ENCODE results near the gene IQUB. TPM values are rescaled to one million over a fixed set of nuclear protein-coding genes. Genes with fewer than 3 reads are reported as not detected.
"Not testable (repeated sequence)": the region's sequence is repeated elsewhere in the genome, so short reads cannot be mapped to it uniquely, and the experiment has no call there.

Gene IQUB
- total RNA-seq, 3 donors from 2014 or later, result 0.08 TPM; not detected in 1

DNA sequence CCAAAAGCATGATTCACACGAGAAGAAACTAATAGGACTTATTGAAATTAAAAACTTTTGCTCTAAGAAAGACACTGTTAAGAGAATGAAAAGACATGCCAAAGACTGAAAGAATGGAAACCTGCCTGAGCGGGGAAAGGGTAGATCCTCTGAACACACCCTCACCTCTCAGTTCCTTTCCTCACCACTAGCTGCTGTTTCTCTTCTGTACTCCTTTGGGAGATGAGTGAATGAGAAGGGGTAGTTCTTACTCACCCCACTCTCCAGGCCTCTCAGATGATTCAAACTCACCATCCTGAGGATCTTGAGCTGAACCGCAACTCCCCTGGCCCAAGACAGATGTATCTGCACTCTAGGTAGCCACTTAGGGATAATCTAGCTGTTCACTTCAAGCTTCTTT is 41.9 kb downstream of the IQUB start:
- DNase-seq, result no peak
- peak; percentile 18 to 50 for ATAC-seq
- H3K27me3 Mint-ChIP-seq (ENCODE audit: low read depth), result peaks cover 10% of the 10 kb centered on the region
- no peaks in the 10 kb centered on the region for H3K9me3 Mint-ChIP-seq
- H3K4me3 Mint-ChIP-seq, result no peak overlapping the region
- H3K4me1 Mint-ChIP-seq (ENCODE audit: low read depth), result no peaks in the 10 kb centered on the region
- H3K36me3 Mint-ChIP-seq (ENCODE audit: insufficient read depth), result no peaks in the 10 kb centered on the region

DNA sequence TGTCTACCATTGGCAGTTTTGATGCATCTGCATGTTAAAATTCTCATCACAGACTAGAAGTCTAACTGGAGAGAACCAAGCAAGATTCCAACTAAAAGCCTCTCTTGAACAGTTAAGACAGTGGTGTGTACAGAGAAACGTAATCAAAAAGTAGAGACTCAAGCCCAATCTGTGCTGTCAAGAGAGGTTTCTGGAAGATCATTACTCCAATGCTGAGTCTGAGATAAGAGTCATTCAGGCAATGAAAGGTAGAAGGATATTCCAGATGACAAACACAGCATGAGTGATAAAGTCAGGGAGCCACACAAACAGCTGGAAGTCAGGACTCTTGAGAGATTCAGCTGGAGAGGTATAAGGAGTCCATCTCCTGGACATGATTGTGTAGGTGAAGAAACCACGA is 48.7 kb downstream of the IQUB start:
- Mint-ChIP-seq H3K27me3 (ENCODE audit: low read depth) (peaks cover 8% of the 10 kb centered on the region), H3K4me1 (ENCODE audit: low read depth) (no peaks in the 10 kb centered on the region), H3K4me3 (no peak overlapping the region), H3K36me3 (ENCODE audit: insufficient read depth) (no peaks in the 10 kb centered on the region), H3K9me3 (no peaks in the 10 kb centered on the region)
- DNase-seq (no peak), ATAC-seq (no peak)

DNA sequence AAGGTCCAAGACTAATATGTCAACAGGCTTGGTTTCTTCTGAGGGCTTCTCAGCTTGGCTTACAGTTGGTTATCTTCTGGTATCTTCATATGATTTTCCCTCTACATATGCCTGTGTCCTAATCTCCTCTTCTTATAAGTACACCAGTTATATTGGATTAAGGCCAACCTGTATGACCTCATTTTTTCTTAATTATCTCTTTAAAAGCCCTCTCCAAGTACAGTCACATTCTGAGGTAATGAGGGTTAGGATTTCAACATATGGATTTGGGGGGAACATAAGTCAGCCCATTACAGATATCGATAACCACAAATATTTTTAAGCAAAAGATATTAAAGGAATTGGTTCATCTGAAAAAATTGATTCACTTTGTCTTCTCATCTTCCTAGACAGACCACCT is 49.2 kb downstream of the IQUB start:
- DNase-seq (no peak), ATAC-seq (no peak)
- H3K9me3 Mint-ChIP-seq, result no peaks in the 10 kb centered on the region
- no peaks in the 10 kb centered on the region for H3K4me1 Mint-ChIP-seq (ENCODE audit: low read depth)
- H3K36me3 Mint-ChIP-seq (ENCODE audit: insufficient read depth), result no peaks in the 10 kb centered on the region
- peaks cover 10% of the 10 kb centered on the region for H3K27me3 Mint-ChIP-seq (ENCODE audit: low read depth)
- no peak overlapping the region for H3K4me3 Mint-ChIP-seq

DNA sequence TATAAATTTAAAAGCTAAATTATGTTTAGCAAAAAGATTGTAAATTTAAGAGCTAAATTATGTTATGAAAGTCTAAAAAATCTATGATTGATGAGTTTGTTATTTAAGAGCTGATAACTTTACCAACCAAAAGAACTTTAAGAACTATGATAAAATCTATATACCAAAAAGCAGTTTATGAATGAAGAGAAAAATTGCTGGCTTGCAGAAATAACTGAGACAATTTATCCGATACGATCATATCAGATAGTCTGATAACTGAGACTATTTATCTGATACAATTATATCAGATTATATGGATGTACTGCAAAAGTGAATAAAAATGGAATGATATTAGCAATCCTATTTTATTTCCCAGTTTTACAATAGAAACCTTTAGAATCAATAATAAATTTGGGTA is 50.2 kb downstream of the IQUB start:
- no peaks in the 10 kb centered on the region for H3K36me3 Mint-ChIP-seq (ENCODE audit: insufficient read depth)
- no peak overlapping the region for H3K4me3 Mint-ChIP-seq
- DNase-seq, result no peak
- peaks cover 10% of the 10 kb centered on the region for H3K27me3 Mint-ChIP-seq (ENCODE audit: low read depth)
- no peak for ATAC-seq
- H3K4me1 Mint-ChIP-seq (ENCODE audit: low read depth), result no peaks in the 10 kb centered on the region
- H3K9me3 Mint-ChIP-seq, result no peaks in the 10 kb centered on the region

DNA sequence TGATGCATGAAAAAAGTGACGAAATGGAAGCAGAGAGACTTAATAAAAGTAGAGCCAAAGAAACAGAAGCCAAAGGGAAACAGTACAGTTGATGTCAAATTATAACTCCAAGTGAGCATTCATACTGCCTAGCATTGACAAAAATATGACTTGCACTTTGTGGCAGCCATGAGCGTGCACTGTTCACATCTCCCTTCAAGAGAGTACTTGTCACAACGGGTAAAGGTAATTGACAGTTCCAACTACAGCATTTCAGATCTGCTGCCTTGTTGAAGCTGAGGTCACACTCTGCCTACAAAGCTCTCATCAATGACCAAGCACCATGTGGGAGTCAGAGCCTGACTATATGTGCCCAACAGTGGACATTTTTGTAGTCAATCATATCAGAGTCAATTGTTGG is 54.3 kb downstream of the IQUB start:
- ATAC-seq (no peak), DNase-seq (no peak)
- peaks cover 5% of the 10 kb centered on the region for H3K9me3 Mint-ChIP-seq
- peaks cover 18% of the 10 kb centered on the region for H3K27me3 Mint-ChIP-seq (ENCODE audit: low read depth)
- no peaks in the 10 kb centered on the region for H3K4me1 Mint-ChIP-seq (ENCODE audit: low read depth)
- H3K4me3 Mint-ChIP-seq, result no peak overlapping the region
- H3K36me3 Mint-ChIP-seq (ENCODE audit: insufficient read depth), result no peaks in the 10 kb centered on the region

DNA sequence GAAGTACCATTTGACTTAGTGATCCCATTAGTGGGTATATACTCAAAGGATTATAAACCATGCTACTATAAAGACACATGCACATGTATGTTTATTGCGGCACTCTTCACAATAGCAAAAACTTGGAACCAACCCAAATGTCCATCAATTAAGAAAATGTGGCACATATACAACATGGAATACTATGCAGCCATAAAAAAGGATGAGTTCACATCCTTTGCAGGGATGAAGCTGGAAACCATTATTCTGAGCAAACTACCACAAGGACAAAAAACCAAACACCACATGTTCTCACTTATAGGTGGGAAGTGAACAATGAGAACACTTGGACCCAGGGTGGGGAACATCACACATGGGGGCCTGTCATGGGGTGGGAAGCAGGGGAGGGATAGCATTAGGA is 56.3 kb downstream of the IQUB start:
- not testable (repeated sequence) for H3K9me3 Mint-ChIP-seq; H3K4me1 Mint-ChIP-seq (ENCODE audit: low read depth); H3K4me3 Mint-ChIP-seq; H3K36me3 Mint-ChIP-seq (ENCODE audit: insufficient read depth); ATAC-seq; DNase-seq
- peaks cover 18% of the 10 kb centered on the region for H3K27me3 Mint-ChIP-seq (ENCODE audit: low read depth)

DNA sequence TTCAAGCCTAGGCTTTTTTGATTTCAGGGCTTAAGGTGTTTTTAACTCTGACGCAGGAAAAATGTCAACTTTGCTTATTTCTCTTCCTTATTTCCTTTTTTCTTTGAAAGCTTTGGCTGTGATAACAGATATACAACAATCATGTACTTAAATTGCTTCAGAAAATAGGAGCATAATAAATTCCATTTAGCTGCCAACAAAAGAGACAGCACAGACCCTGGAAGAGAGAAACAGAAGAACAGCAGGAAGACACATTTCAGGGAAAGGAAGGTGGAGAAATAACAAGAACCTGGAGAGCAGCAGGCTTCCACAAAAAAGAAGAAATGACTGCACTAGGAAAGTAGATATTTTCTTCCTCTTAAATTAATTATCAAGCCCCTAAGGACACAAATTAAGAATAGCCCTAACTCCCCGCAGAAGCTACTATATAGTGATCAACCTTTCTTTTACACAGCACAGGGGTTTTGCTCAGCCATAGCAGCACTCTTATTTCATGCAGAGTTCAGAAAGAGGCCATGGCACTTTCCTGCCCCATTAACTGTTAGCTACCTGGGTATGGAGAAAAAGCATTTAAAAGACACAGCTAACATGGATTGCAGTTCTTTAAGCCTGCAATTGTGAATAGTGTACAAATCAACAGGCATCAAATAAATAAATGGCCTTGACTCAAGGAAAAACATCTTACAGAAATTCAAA is 61.5 kb downstream of the IQUB start:
- DNase-seq, result no peak
- ATAC-seq, result no peak
- peaks cover 10% of the 10 kb centered on the region for H3K27me3 Mint-ChIP-seq (ENCODE audit: low read depth)

DNA sequence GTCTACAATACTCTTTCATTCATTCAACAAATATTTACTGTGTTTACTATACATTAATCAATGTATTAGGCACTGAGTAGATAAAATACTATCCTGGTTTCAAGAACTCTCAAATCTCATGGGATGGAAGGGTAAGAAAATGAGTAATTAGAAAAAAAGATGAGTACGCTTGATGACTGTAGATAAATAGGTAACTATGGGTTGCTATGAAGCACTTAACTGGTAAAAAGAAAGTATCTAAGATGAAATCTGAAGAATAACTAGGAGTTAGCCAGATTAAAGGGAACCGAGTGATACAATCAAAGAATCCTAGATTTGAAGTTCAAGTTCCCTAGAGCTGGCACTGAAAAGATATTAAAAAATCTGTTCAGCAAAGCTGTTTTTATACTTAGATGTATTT is 62.1 kb downstream of the IQUB start:
- DNase-seq (no peak), ATAC-seq (no peak)
- Mint-ChIP-seq H3K4me3 (no peak overlapping the region), H3K4me1 (ENCODE audit: low read depth) (no peaks in the 10 kb centered on the region), H3K27me3 (ENCODE audit: low read depth) (peaks cover 10% of the 10 kb centered on the region), H3K36me3 (ENCODE audit: insufficient read depth) (no peaks in the 10 kb centered on the region), H3K9me3 (peaks cover 5% of the 10 kb centered on the region)

More for the DNA sequence above, 61.5 kb downstream of the IQUB start:
- Mint-ChIP-seq H3K4me3 (no peak overlapping the region), H3K36me3 (ENCODE audit: insufficient read depth) (no peaks in the 10 kb centered on the region), H3K9me3 (peaks cover 5% of the 10 kb centered on the region), H3K4me1 (ENCODE audit: low read depth) (no peaks in the 10 kb centered on the region)

DNA sequence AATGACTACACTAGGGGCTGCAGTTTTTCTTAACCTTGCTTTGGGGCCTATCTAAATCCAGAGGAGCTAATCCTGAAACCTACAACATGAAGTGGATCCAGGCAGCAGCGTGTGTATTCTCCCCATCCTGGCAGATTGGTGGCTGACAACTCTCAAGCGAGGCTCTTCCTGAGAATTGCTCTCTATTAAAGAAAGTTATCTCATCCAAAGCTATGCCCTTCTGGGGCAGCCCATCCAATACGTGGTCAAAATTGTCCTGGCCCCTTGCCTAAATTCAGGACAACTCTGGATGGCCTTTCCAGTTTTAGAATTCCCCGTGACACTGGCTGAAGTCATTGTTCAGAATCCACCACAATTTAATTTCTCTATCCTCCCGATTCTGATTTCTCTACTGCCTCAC is 66.1 kb downstream of the IQUB start:
- no peak for DNase-seq
- no peaks in the 10 kb centered on the region for H3K27me3 Mint-ChIP-seq (ENCODE audit: low read depth)
- no peaks in the 10 kb centered on the region for H3K36me3 Mint-ChIP-seq (ENCODE audit: insufficient read depth)
- no peaks in the 10 kb centered on the region for H3K9me3 Mint-ChIP-seq
- ATAC-seq, result no peak
- no peaks in the 10 kb centered on the region for H3K4me1 Mint-ChIP-seq (ENCODE audit: low read depth)
- no peak overlapping the region for H3K4me3 Mint-ChIP-seq

DNA sequence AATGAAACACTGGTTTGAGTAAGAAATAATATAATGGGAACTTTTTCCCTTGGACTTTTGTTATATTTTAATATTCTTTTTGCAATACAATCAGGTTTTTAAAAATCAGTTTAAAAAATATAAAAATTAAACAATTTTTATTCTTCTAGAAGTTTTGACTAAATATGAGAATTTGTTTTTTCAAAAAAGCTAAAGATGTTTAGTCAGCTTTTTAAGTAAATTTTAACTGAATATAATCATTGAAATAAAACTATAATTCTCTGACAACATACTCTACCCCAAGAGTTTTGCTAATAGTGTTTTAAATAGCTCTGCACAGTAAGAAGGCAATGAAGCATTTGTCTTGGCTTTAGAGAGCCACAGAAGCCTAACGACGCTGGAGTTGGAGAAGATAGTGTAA is 70.5 kb downstream of the IQUB start:
- H3K9me3 Mint-ChIP-seq, result no peaks in the 10 kb centered on the region
- peaks cover 1% of the 10 kb centered on the region for H3K27me3 Mint-ChIP-seq (ENCODE audit: low read depth)
- H3K4me1 Mint-ChIP-seq (ENCODE audit: low read depth), result no peaks in the 10 kb centered on the region
- H3K4me3 Mint-ChIP-seq, result no peak overlapping the region
- DNase-seq (no peak), ATAC-seq (no peak)
- H3K36me3 Mint-ChIP-seq (ENCODE audit: insufficient read depth), result no peaks in the 10 kb centered on the region

DNA sequence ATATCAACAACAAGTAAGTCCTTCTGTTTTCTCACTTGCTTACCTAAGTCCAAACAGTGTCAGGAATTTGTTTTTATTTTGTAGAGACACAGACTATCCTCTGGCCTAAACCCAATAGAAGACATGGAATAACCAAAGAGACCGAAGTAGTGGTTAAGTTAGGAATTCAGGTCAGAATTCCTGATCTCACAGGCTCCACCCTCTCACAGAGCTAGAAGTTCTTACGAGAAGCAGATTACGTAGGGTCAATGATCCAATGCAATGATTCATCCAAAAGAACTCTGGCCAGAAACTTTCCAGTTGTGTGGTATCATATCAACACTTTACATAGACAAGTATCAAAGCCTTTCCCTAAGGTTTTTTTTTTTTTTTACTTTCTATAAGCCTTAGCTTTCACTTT is 73.8 kb downstream of the IQUB start:
- DNase-seq (no peak), ATAC-seq (no peak)
- Mint-ChIP-seq H3K27me3 (ENCODE audit: low read depth) (peaks cover 1% of the 10 kb centered on the region), H3K36me3 (ENCODE audit: insufficient read depth) (no peaks in the 10 kb centered on the region), H3K4me3 (no peak overlapping the region), H3K4me1 (ENCODE audit: low read depth) (no peaks in the 10 kb centered on the region), H3K9me3 (no peaks in the 10 kb centered on the region)

DNA sequence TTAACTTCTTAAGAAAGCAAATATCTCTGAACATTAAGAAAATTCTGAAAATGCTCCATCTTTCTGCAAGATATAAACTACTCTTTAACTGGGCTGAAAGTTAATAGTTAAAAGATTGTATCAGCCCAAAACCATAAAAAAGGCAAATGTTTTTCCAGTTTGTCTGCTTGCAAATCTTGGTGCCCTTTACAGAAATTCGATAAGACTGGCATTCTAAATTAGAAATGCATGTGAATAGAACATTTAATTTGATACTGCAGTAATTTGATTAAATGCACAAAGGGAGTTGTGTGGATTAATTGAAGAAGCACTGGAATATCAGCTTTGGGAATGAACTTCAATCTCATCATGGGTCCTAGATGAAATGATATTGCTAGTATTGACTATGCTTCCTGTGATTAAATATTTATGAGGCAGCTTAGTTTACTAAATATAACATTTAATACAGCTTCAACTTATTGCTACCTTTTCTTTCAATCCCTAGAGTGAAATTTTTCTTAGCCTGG is 78.4 kb downstream of the IQUB start:
- H3K4me1 Mint-ChIP-seq (ENCODE audit: low read depth), result no peaks in the 10 kb centered on the region
- ATAC-seq (no peak), DNase-seq (no peak)
- peaks cover 7% of the 10 kb centered on the region for H3K9me3 Mint-ChIP-seq
- H3K27me3 Mint-ChIP-seq (ENCODE audit: low read depth), result no peaks in the 10 kb centered on the region
- H3K36me3 Mint-ChIP-seq (ENCODE audit: insufficient read depth), result no peaks in the 10 kb centered on the region
- H3K4me3 Mint-ChIP-seq, result no peak overlapping the region

DNA sequence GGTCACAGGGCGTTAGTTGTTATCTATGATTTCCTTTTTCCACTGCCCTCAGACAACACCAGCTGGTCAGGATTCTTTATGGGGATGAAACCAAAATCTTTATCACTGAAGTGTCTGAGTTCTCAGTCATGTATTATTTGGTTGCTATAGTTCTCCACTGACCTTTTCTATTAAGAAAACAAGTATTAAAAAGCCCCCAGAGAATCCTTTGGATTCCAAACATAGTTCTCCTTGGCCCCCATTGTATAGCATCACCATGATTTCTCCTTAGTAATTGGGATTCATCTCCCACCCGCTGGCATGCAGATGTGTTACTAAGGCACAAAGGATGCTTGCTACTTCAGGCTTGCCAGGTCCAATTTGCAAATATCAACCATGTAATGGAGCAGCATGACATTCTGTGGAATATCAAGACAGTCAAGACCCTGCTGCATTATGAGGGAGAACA is 94.3 kb downstream of the IQUB start:
- ATAC-seq (no peak), DNase-seq (no peak)
- Mint-ChIP-seq H3K4me3 (no peak overlapping the region), H3K4me1 (ENCODE audit: low read depth) (no peaks in the 10 kb centered on the region), H3K27me3 (ENCODE audit: low read depth) (no peaks in the 10 kb centered on the region), H3K9me3 (peaks cover 5% of the 10 kb centered on the region), H3K36me3 (ENCODE audit: insufficient read depth) (no peaks in the 10 kb centered on the region)

DNA sequence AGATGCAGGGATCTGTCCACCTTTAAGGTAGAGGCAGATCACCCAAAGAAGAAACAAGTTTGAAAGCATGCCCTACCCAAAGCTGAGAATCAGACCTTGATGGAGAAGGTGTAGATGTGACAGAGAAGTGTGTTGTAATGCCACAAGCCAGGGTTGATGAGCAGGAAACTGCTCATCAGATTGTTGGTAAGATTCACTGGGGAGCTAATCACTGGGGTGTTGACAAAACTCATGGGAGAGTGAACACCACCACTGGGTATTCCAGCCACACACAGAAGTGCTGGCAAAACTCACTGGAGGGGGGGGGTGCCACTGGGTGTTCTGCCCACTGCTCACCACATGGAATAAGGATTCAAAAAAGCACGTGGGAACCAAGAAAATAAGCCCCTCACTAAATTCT is 95.2 kb downstream of the IQUB start:
- H3K4me1 Mint-ChIP-seq (ENCODE audit: low read depth), result no peaks in the 10 kb centered on the region
- H3K27me3 Mint-ChIP-seq (ENCODE audit: low read depth), result no peaks in the 10 kb centered on the region
- no peak for DNase-seq
- no peak for ATAC-seq
- no peaks in the 10 kb centered on the region for H3K36me3 Mint-ChIP-seq (ENCODE audit: insufficient read depth)
- peaks cover 5% of the 10 kb centered on the region for H3K9me3 Mint-ChIP-seq
- no peak overlapping the region for H3K4me3 Mint-ChIP-seq

DNA sequence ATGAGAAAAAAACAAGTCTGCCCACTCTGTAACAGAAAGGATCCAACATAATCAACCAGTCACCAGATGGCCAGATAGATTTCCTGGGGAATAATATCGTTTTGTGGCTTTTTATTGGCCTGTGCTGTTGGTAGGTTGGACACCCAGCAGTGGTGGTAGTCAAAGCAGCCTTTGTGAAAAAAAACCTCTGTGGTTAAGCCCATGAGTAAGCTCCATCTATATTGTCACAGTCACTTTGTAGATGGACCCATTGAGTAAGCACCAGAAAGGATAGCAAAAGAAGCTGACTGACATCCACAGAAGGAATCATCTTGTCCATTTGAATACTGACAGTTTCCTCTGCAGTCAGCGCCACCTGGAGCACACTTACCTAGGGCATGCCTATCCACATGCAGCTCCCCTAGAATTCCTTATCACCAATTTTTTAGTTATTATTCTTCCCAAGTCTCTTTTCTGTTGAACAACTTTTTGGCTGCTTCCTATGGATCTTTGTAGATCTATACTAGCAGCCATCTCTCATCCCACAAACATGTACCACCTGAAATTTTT is 96.9 kb downstream of the IQUB start:
- H3K27me3 Mint-ChIP-seq (ENCODE audit: low read depth), result no peaks in the 10 kb centered on the region
- DNase-seq (no peak), ATAC-seq (no peak)
- no peaks in the 10 kb centered on the region for H3K4me1 Mint-ChIP-seq (ENCODE audit: low read depth)
- H3K4me3 Mint-ChIP-seq, result no peak overlapping the region
- no peaks in the 10 kb centered on the region for H3K36me3 Mint-ChIP-seq (ENCODE audit: insufficient read depth)
- no peaks in the 10 kb centered on the region for H3K9me3 Mint-ChIP-seq

Data from activated T-cell treated with anti-CD3 and anti-CD28 coated beads, Interleukin-2, amount 50 U/mL, for 4 hours (primary cell).